ENCODE data around the gene GFOD1.

DNA sequence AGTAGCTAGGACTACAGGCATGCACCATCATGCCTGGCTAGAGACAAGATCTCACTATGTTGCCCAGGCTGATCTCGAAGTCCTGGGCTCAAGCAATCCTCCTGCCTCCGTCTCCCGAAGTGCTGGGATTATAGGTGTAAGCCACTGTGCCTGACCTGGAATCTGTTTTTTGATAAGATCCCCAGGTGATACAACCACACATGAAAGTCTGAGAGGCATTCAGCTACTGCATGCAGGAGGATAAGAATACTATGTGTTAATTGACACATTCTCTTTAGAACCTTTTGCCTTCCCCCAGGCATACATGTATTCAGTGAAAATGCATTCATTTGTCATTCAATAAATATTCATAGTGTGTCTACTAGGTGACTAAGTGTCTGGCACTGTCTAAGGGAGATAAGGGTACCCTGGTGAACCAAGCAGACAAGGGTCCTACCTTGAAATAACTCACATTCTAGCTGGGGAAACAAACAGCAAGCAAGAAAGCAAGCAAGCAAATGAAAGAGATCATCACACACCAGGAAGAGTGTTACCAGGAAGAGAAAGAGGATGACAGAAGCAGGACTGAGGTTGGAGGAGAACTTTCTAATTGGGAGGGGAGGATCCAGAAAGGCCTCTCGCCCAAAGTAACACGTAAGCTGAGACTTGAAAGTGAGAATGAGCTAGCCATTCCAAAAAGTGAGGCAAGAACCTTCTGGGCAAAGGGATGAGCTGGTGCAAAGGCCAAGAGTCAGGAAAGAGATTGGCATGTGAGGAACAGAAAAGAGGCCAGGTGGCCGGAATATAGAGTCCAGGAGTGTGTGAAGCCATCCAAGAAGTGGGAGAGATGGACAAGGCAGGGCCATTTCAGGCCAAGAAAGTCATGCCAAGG lies 6.5 kb downstream of the GFOD1 start:
- no peak for TF ChIP-seq POLR2A (IDR thresholded peaks at IDR 0.05)
- TF ChIP-seq CTCF (IDR thresholded peaks at IDR 0.05): no peak
